Type B pancreatic cell (in vitro differentiated cells): Measurements from ENCODE around the gene PRKCA. TPM values are rescaled to one million over a fixed set of nuclear protein-coding genes. Genes with fewer than 3 reads are reported as not detected.
A peak's percentile ranks its signal among the peaks of the same experiment; 100 is the strongest.

Experiments
- DNase-seq: peaks from one replicate; pipeline ENCODE4 v3.0.0; 2021; ENCODE audit warnings: mixed read lengths; ENCODE audit not compliant: unreplicated experiment; ENCODE audit errors: extremely low spot score
- H3K27ac Mint-ChIP-seq: 2 replicates; pipeline ENCODE4 v1.8.0; 2021; ENCODE audit warnings: mild to moderate bottlenecking, mixed read lengths
- H3K27me3 Mint-ChIP-seq: 2 replicates; pipeline ENCODE4 v1.8.0; 2021; ENCODE audit warnings: mixed read lengths
- H3K36me3 Mint-ChIP-seq: 2 replicates; pipeline ENCODE4 v1.8.0; 2021; ENCODE audit warnings: mixed read lengths
- H3K4me1 Mint-ChIP-seq: one replicate; pipeline ENCODE4 v1.8.0; 2021; ENCODE audit warnings: mixed read lengths; ENCODE audit not compliant: unreplicated experiment
- H3K4me3 Mint-ChIP-seq: 2 replicates; pipeline ENCODE4 v1.8.0; 2021; ENCODE audit warnings: mild to moderate bottlenecking, mixed read lengths
- H3K9me3 Mint-ChIP-seq: 2 replicates; pipeline ENCODE4 v1.8.0; 2021; ENCODE audit warnings: mixed read lengths
- total RNA-seq: library from RNA; stranded (reverse); gene quantifications from 2 replicates; pipeline ENCODE4 v1.2.1, GENCODE V29; 2021; ENCODE audit warnings: low replicate concordance
- TF ChIP-seq, protein P1 (sequence below): fragments of 200-600 bp; sonication (generic); conservative IDR thresholded peaks from 2 replicates; pipeline ENCODE4 v1.5.0; 2021; ENCODE audit warnings: antibody characterized with exemption, mild to moderate bottlenecking

The PRKCA gene
- total RNA-seq, 1 donor from 2014 or later, result 16.1 TPM

GRCh38 chr17:66786107-66786506, 483.7 kb downstream of the PRKCA start:
- Mint-ChIP-seq H3K4me1 (peaks cover 5% of the 10 kb centered on the region), H3K9me3 (no peaks in the 10 kb centered on the region), H3K27ac (no peak overlapping the region), H3K27me3 (no peaks in the 10 kb centered on the region), H3K4me3 (no peak overlapping the region), H3K36me3 (no peaks in the 10 kb centered on the region)
- TF ChIP-seq, protein P1, sequence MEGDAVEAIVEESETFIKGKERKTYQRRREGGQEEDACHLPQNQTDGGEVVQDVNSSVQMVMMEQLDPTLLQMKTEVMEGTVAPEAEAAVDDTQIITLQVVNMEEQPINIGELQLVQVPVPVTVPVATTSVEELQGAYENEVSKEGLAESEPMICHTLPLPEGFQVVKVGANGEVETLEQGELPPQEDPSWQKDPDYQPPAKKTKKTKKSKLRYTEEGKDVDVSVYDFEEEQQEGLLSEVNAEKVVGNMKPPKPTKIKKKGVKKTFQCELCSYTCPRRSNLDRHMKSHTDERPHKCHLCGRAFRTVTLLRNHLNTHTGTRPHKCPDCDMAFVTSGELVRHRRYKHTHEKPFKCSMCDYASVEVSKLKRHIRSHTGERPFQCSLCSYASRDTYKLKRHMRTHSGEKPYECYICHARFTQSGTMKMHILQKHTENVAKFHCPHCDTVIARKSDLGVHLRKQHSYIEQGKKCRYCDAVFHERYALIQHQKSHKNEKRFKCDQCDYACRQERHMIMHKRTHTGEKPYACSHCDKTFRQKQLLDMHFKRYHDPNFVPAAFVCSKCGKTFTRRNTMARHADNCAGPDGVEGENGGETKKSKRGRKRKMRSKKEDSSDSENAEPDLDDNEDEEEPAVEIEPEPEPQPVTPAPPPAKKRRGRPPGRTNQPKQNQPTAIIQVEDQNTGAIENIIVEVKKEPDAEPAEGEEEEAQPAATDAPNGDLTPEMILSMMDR, result no peak
- no peak for DNase-seq

GRCh38 chr17:66787914-66788313, 485.5 kb downstream of the PRKCA start:
- Mint-ChIP-seq H3K9me3 (no peaks in the 10 kb centered on the region), H3K27me3 (no peaks in the 10 kb centered on the region), H3K36me3 (no peaks in the 10 kb centered on the region), H3K4me1 (peaks cover 11% of the 10 kb centered on the region), H3K27ac (no peak overlapping the region), H3K4me3 (no peak overlapping the region)
- TF ChIP-seq, protein P1, result no peak
- DNase-seq, result no peak

DNA sequence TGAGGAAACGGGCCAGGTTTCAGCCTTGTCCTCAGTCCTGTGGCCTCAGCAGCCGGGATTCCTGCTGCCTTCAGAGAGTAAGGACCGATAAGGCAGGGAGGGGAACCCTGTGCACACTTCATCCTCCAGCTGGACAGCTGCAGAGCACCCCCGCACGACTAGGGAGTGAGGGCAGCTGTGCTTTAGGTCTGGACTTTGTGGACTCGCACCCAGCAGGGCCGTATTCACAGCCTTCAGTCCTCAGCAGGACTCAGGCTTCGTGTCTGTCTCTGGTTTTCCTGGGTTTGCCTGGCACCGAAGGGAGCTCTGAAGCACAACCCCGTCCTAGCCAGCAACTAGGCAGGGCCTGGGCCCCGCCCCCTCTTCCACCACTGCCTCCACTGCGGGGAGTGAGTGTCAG, 486.7 kb downstream of the PRKCA start:
- Mint-ChIP-seq H3K4me3 (no peak overlapping the region), H3K27me3 (no peaks in the 10 kb centered on the region), H3K27ac (no peak overlapping the region), H3K9me3 (no peaks in the 10 kb centered on the region), H3K4me1 (peaks cover 11% of the 10 kb centered on the region), H3K36me3 (no peaks in the 10 kb centered on the region)
- TF ChIP-seq, protein P1, result no peak
- no peak for DNase-seq

GRCh38 chr17:66789961-66790437, 487.6 kb downstream of the PRKCA start:
- no peak for DNase-seq
- H3K9me3 Mint-ChIP-seq, result no peaks in the 10 kb centered on the region
- no peak overlapping the region for H3K27ac Mint-ChIP-seq
- no peaks in the 10 kb centered on the region for H3K36me3 Mint-ChIP-seq
- no peak overlapping the region for H3K4me3 Mint-ChIP-seq
- TF ChIP-seq, protein P1, result no peak
- peaks cover 11% of the 10 kb centered on the region for H3K4me1 Mint-ChIP-seq
- no peaks in the 10 kb centered on the region for H3K27me3 Mint-ChIP-seq

- no peaks in the 10 kb centered on the region for H3K9me3 Mint-ChIP-seq
- H3K27me3 Mint-ChIP-seq, result no peaks in the 10 kb centered on the region
- TF ChIP-seq, protein P1, result peak; percentile 48
- DNase-seq, result no peak
- no peak overlapping the region for H3K4me3 Mint-ChIP-seq
- H3K4me1 Mint-ChIP-seq, result peaks cover 11% of the 10 kb centered on the region
- no peak overlapping the region for H3K27ac Mint-ChIP-seq
- H3K36me3 Mint-ChIP-seq, result no peaks in the 10 kb centered on the region
Observed at GRCh38 chr17:66790501-66791061, 488.2 kb downstream of the PRKCA start.
